SK-N-SH (cell line): ENCODE data around the gene AGTR1.

ENCODE experiments used
- CTCF ChIP-seq: fragments of 200-600 bp; sonication (generic); IDR thresholded peaks from 2 replicates; pipeline ENCODE4 v1.6.1; 2017; ENCODE audit warnings: antibody characterized with exemption, mild to moderate bottlenecking, moderate library complexity
- MXI1 ChIP-seq: IDR thresholded peaks from 2 replicates; pipeline ENCODE4 v1.6.1; 2012; ENCODE audit warnings: mild to moderate bottlenecking, low read depth, low read length, improper control_type of control experiment
- NFIC ChIP-seq: IDR thresholded peaks from 2 replicates; pipeline ENCODE4 v1.4.0; 2012; ENCODE audit warnings: borderline replicate concordance

GRCh38 chr3:148654433-148654832 is 43.3 kb upstream of the AGTR1 start:
- TF ChIP-seq CTCF (no peak), NFIC (no peak), MXI1 (no peak)
